ENCODE results near the gene ADH1B.
"Not testable (repeated sequence)": the region's sequence is repeated elsewhere in the genome, so short reads cannot be mapped to it uniquely, and the experiment has no call there.

Gene ADH1B

GRCh38 chr4:99321241-99322191 lies at the start of gene ADH1B:
Gene ADH1B (minus strand): TSS chr4:99321401. CDS start chr4:99321331, 70 bp downstream.
- no peak for DNase-seq (ENCODE audit: low read depth in 2 of 2, low spot score in 1 of 2)

GRCh38 chr4:99367817-99368216 lies 46.6 kb upstream of the ADH1B start:
- DNase-seq (ENCODE audit: low read depth in 2 of 2, low spot score in 1 of 2), result not testable (repeated sequence)

DNA sequence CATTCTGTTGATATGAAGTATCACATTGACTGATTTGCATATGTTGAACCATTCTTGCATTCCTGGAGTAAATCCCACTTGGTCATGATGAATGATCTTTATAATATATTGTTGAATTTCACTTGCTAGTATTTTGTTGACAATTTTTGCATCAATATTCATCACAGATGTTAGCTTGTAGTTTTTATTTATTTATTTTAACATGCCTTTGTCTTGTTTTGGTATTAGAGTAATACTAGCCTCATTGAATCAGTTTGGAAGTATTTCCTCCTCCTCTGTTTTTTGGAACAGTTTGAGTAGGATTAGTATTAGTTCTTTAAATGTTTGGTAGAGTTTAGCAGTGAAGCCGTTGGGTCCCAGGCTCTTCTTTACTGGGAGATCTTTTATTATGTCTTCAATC lies 45.3 kb upstream of the ADH1B start:
- no peak for DNase-seq (ENCODE audit: low read depth in 2 of 2, low spot score in 1 of 2)

DNA sequence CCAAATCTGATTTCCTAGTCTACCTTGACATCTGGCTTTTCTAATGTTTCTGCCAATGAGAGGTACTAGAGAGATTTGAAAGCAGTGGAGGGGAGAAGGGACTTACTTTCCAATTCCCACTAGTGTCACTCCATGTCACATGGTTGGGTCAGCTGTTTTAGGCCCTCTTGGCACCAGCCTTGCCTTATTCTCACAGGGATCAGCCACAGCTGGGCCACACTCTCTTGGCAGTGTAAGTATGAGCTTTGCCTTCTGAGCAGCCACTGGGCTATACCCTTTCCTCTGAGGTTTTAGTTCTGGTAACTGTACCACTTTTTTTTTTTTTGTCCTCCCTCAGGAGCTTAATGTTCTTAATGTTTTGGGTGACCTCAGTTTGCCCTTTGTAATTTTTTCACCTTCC lies 41.6 kb upstream of the ADH1B start:
- no peak for DNase-seq (ENCODE audit: low read depth in 2 of 2, low spot score in 1 of 2)

DNA sequence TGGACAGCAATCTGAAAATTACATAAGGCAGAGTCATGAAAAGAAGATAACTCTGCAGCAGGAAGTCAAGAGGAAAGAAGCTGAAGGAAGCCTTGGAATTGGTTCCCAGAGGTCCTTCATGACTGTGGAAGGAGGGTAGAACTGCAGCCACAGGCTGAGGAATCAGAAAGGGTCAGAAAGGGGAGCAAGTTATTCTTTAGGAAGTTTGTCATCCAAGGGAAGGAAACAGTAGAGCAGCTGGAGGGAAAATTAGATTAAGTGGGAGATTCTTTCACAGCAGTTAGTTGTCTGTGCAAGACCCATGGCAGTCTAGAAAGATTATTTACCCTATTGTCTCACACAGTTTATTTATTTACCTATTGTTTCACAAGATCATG lies 40.7 kb upstream of the ADH1B start:
- no peak for DNase-seq (ENCODE audit: low read depth in 2 of 2, low spot score in 1 of 2)

GRCh38 chr4:99361268-99361898 lies 40.2 kb upstream of the ADH1B start:
- no peak for DNase-seq (ENCODE audit: low read depth in 2 of 2, low spot score in 1 of 2)

- no peak for DNase-seq (ENCODE audit: low read depth in 2 of 2, low spot score in 1 of 2)
These were observed 38.4 kb upstream of the ADH1B start for GRCh38 chr4:99359480-99360204.

- no peak for DNase-seq (ENCODE audit: low read depth in 2 of 2, low spot score in 1 of 2)
These were observed 36.7 kb upstream of the ADH1B start for GRCh38 chr4:99357948-99358347.

DNA sequence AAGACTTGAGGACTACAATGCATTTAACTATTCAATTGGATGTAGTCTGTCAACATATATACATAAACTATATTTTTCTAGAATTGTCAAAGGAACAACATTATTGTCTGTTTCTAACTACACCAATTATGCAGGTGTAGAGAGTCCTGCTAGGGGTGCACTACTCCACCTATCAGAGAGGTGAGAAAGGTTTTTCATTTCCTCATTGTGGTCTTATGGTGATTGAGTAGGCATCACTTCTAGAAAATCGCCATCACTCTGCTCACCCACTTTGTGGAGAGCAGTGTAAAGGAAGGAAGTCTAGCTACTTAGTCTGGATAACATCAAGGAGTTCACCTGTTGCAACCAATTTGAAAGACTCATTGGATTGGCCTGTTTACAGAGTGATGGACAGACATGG lies 35.8 kb upstream of the ADH1B start:
- DNase-seq (ENCODE audit: low read depth in 2 of 2, low spot score in 1 of 2), result no peak

- not testable (repeated sequence) for DNase-seq (ENCODE audit: low read depth in 2 of 2, low spot score in 1 of 2)
These were observed 34.9 kb upstream of the ADH1B start for GRCh38 chr4:99356149-99356548.

DNA sequence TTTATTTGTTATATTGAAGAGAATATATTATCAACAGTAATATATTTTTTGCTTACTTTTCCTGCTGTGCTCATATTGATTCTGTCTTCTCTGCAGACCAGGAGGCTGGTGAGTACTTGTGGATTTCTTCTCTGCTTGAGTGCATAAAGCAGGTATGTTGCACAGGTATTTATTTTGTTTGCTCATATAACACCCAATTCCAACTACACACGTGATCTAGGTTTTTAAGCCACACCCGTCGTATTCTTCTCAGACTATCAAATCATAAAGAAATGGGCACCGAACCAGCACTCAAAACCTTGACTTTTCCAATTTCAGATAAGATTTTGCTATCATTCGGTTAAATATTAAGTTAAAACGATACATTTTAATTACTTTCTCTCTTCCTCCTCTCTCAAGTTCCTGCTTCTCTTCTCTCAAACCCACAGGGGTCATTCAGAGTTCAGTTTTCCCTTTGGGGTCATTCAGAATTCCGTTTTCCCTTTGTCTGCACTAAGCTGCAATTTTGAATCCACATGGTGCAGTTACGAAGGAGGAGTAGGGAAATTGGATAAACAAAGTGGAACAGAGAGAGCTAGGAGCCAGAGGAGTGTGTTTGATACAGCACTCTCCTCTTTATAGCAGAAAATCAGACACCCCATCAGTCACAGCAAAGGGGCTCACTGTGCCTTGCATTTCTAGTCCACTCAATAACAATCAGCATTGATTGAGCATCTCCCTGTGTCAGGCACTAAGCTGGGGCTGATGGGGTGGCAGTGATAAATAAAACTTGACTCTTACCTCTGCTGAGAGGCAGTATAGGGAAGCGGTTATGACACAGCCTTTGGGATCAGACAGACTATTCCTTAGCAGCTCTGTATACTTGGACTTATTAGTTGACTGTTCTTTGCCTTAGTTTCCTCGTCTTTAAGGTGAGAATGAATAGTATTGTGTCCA lies 31.7 kb upstream of the ADH1B start, which contains the start of gene ADH1C:
ADH1C (minus strand) TSS at position 145 of the 936 bp plus-strand sequence; CDS start at position 74, 71 bp downstream.
- DNase-seq (ENCODE audit: low read depth in 2 of 2, low spot score in 1 of 2), result no peak

DNA sequence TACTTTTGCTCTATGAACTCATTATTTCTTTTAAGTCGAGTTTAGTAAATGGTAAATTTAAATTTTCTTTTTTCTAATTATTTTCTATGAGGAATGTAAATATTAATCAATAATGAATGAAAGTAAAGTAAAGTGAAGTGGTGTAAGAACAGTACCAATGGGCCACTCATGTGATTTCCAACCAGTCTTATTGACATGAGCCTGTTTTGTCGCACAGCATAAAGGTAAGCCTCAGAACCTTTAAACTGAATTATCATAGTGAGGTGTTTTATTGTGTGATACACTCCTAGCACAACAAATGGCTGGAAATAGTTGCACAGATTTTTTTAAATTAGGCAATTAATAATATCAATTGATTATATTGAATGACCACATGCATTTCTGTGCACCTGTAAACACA lies 30.3 kb upstream of the ADH1B start:
- DNase-seq (ENCODE audit: low read depth in 2 of 2, low spot score in 1 of 2), result no peak

GRCh38 chr4:99349338-99349737 lies 28.1 kb upstream of the ADH1B start:
- no peak for DNase-seq (ENCODE audit: low read depth in 2 of 2, low spot score in 1 of 2)

DNA sequence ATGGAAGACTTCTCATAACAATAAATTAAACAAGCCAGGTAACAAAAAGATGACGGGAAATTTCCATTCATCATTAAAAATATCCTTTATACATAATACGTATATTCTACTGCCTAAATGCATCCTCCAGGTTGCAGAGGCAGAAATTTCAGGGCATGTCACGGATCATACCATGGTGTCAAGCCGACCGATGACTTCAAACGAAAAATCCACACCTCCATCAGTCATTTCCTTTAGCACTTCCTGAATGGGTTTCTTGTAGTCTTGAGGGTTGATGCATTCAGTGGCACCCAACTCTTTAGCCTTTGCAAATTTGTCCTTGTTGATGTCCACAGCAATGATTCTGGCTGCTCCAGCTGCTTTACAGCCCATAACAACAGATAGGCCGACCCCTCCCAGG lies 21.4 kb upstream of the ADH1B start:
- not testable (repeated sequence) for DNase-seq (ENCODE audit: low read depth in 2 of 2, low spot score in 1 of 2)

GRCh38 chr4:99341426-99341825 lies 20.2 kb upstream of the ADH1B start:
- DNase-seq (ENCODE audit: low read depth in 2 of 2, low spot score in 1 of 2), result no peak

DNA sequence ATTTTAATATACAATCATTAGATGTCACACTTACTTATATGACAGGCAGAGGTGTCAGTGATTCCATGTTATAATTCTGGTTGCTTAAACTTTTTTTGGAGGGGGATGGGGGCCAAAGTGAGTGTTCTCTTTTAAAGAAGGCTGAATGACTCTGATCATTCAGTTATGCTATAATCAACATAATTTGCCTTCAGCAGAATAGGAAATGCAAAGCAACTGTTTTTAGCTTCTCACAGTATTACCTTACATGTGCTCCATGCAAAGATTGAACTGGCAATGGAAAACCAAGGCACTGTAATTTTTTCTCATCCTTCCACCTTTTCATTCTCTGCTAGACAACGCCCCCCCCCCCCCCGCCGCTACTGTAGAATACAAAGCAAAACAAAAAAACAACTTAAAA lies 18.0 kb upstream of the ADH1B start:
- no peak for DNase-seq (ENCODE audit: low read depth in 2 of 2, low spot score in 1 of 2)

DNA sequence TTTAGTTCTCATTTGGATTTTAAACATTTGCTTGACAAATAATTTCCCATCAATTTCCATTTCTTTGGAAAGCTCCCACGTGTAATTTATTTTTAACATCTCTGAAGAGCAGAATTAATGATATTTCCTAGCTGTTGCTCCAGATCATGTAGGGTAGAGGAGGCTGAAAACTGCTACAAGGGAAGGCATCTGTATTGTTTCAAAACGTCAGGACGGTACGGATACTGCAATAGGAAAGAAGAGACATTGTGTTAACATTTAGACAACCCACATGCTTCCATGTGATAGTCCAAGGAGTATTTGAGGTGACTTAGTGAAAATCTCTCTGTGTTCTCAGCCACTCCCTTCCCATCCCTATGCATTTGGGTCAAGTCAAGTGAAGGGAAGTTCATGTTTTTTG lies 15.4 kb upstream of the ADH1B start:
- no peak for DNase-seq (ENCODE audit: low read depth in 2 of 2, low spot score in 1 of 2)

DNA sequence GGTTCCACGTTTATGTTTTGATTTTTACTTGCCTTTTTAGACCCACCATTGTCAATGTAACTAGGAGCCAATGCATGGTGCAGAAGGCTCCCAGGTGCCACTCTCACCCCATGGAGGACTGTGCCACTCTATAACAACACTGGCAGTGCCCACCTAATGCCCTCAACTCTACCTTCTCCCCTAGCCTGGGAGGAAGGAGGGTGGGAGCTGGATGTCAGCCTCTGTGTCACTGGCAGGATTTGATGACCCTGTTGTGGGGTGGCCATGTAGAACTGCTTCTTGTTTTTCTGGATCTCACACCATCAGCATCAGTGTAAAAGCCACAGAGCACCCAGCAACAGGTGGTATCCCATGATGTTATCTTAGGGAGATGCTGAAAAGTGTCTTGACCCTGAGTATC lies 13.7 kb upstream of the ADH1B start:
- DNase-seq (ENCODE audit: low read depth in 2 of 2, low spot score in 1 of 2), result no peak

- no peak for DNase-seq (ENCODE audit: low read depth in 2 of 2, low spot score in 1 of 2)
These were observed 9.4 kb upstream of the ADH1B start for GRCh38 chr4:99330648-99331047.

DNA sequence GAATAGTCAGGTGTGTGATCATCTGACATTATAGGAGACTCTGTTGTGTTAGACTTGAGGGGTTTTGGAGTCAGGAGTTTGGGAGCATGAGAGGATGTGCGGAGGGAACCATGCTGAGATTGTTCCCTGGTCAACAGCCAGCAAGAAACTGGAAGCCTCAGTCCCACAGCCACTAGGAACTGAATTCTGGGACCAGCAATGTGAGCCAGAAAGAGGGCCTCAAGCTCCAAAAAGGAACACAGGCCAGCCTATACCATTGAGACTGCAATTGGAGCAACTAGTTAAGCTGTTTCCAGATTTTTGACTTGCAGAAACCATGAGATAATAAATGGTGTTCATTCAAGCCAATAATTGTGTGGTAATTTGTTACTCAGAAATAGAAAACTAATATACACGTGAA lies 8.7 kb upstream of the ADH1B start:
- DNase-seq (ENCODE audit: low read depth in 2 of 2, low spot score in 1 of 2), result no peak

- no peak for DNase-seq (ENCODE audit: low read depth in 2 of 2, low spot score in 1 of 2)
These were observed 3.8 kb upstream of the ADH1B start for GRCh38 chr4:99324979-99325378.

Measured in stimulated activated CD8-positive, alpha-beta memory T cell treated with anti-CD3 and anti-CD28 coated beads, Interleukin-4, amount 100 ng/mL, for 1 hour (primary cell).